ENCODE measurements around the gene PPP1R9A. TPM values are rescaled to one million over a fixed set of nuclear protein-coding genes. Genes with fewer than 3 reads are reported as not detected.

Gene PPP1R9A
- total RNA-seq, 4 donors from 2014 or later: 21.0 to 48.4 (median 31.6) TPM

DNA sequence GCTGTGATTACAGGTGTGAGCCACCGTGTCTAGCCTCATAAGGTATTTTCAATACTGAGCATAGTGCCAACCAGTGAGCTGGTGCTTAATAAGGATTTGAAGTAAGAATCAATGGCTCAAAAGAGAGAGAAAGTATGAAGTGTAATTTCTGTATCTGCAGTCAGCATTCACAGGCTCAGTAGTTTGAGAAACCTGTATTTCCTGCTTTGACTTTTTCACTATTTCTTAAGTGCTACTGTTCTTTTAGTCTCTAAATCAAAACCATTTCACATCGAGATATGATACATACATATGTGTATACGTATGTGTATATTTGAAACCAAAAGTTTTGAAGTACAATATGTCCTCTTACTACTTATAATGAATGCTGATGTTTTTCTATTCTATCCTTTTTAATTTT is 189.9 kb downstream of the PPP1R9A start:
- 93 to 100% methylated on average over 2 to 3 of the region's 3 CpGs for WGBS, 2 donors (ENCODE audit: low coverage in 1 of 2)
- Histone ChIP-seq H3K27me3 (no peaks in the 10 kb centered on the region), H3K36me3 (no peaks in the 10 kb centered on the region), H3K4me3 (no peak overlapping the region), H3K27ac (no peak overlapping the region), H3K9me3 (no peaks in the 10 kb centered on the region), H3K4me1 (peaks cover 0 to 12% (median 4%) of the 10 kb centered on the region in 3 donors)
- TF ChIP-seq POLR2A (IDR thresholded peaks at IDR 0.05): no peak
- TF ChIP-seq POLR2AphosphoS5 (IDR thresholded peaks at IDR 0.05): no peak
- TF ChIP-seq, protein P1, sequence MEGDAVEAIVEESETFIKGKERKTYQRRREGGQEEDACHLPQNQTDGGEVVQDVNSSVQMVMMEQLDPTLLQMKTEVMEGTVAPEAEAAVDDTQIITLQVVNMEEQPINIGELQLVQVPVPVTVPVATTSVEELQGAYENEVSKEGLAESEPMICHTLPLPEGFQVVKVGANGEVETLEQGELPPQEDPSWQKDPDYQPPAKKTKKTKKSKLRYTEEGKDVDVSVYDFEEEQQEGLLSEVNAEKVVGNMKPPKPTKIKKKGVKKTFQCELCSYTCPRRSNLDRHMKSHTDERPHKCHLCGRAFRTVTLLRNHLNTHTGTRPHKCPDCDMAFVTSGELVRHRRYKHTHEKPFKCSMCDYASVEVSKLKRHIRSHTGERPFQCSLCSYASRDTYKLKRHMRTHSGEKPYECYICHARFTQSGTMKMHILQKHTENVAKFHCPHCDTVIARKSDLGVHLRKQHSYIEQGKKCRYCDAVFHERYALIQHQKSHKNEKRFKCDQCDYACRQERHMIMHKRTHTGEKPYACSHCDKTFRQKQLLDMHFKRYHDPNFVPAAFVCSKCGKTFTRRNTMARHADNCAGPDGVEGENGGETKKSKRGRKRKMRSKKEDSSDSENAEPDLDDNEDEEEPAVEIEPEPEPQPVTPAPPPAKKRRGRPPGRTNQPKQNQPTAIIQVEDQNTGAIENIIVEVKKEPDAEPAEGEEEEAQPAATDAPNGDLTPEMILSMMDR (IDR thresholded peaks at IDR 0.05): no peak
- no peak for ATAC-seq

DNA sequence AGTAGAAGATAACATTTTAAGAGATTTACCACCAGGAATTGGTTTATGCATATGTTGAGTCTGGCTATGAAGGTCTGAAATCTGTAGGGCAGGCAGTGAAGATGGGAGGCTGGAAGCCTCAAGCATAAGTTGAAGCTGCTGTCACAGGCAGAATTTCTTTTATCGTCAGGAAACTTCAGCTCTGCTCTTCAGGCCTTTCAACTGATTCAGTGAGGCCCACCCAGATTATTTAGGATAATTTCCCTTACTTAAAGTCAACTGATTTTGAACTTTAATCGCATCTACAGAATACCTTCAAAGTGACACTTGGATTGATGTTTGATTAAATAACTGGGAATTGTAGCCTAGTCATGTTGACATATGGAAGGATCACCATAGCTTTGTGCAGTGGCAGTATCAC is 190.5 kb downstream of the PPP1R9A start:
- H3K4me3 ChIP-seq: no peak overlapping the region
- no peak overlapping the region for H3K27ac ChIP-seq
- TF ChIP-seq EP300 (IDR thresholded peaks at IDR 0.05) (no peak), POLR2AphosphoS5 (IDR thresholded peaks at IDR 0.05) (no peak), POLR2A (IDR thresholded peaks at IDR 0.05) (no peak)
- no peak for ATAC-seq
- WGBS, 2 donors (ENCODE audit: low coverage in 1 of 2): 90 to 100% methylated on average over 1 to 2 of the region's 2 CpGs
- H3K36me3 ChIP-seq: no peaks in the 10 kb centered on the region
- H3K9me3 ChIP-seq: no peaks in the 10 kb centered on the region
- no peaks in the 10 kb centered on the region for H3K27me3 ChIP-seq
- H3K4me1 ChIP-seq: peaks cover 0 to 8% (median 0%) of the 10 kb centered on the region in 3 donors

- 25 to 27% methylated on average over 1 of the region's 1 CpG for WGBS, 2 donors (ENCODE audit: low coverage in 1 of 2)
- TF ChIP-seq, protein P1 (IDR thresholded peaks at IDR 0.05): no peak
- TF ChIP-seq POLR2AphosphoS5 (IDR thresholded peaks at IDR 0.05) (no peak), EP300 (IDR thresholded peaks at IDR 0.05) (no peak), POLR2A (IDR thresholded peaks at IDR 0.05) (no peak)
- ATAC-seq: no peak
- Histone ChIP-seq H3K9me3 (no peaks in the 10 kb centered on the region), H3K4me3 (no peak overlapping the region), H3K27ac (no peak overlapping the region), H3K27me3 (no peaks in the 10 kb centered on the region), H3K4me1 (peaks cover 0 to 10% (median 0%) of the 10 kb centered on the region in 3 donors), H3K36me3 (no peaks in the 10 kb centered on the region)
Measured at GRCh38 chr7:95099106-95099505, 191.7 kb downstream of the PPP1R9A start.

GRCh38 chr7:95101422-95101821 is 194.0 kb downstream of the PPP1R9A start:
- Histone ChIP-seq H3K27ac (no peak overlapping the region), H3K4me1 (peaks cover 0 to 28% (median 3%) of the 10 kb centered on the region in 3 donors), H3K36me3 (no peaks in the 10 kb centered on the region), H3K4me3 (no peak overlapping the region), H3K27me3 (no peaks in the 10 kb centered on the region), H3K9me3 (no peaks in the 10 kb centered on the region)
- no peak for ATAC-seq
- WGBS, 2 donors (ENCODE audit: low coverage in 1 of 2): 91 to 96% methylated on average over 5 of the region's 5 CpGs
- TF ChIP-seq, protein P1 (IDR thresholded peaks at IDR 0.05): no peak
- TF ChIP-seq POLR2AphosphoS5 (IDR thresholded peaks at IDR 0.05): no peak
- TF ChIP-seq POLR2A (IDR thresholded peaks at IDR 0.05): no peak
- TF ChIP-seq EP300 (IDR thresholded peaks at IDR 0.05): no peak

DNA sequence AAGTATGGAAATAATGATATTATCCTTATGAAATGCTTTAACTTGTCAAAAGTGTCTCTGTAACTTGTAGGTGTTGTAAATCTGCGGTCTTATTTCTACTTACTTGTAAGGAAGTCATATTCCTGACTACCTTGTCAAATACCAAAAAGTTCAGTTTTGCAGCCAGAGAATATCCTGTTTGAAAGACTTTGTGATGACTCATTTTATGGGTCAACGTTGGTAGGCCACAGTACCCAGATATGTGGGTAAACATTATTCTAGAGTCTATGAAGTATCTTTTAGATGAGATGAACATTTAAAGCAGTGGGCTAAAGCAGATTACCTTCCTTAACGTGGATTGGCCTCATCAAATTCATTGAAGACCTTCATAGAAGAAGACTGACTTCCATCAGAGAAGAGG is 195.3 kb downstream of the PPP1R9A start:
- H3K36me3 ChIP-seq: no peaks in the 10 kb centered on the region
- no peak overlapping the region for H3K4me3 ChIP-seq
- no peaks in the 10 kb centered on the region for H3K27me3 ChIP-seq
- no peak for ATAC-seq
- no peak overlapping the region for H3K27ac ChIP-seq
- 61 to 65% methylated on average over 3 of the region's 3 CpGs for WGBS, 2 donors (ENCODE audit: low coverage in 1 of 2)
- TF ChIP-seq, protein P1 (IDR thresholded peaks at IDR 0.05): no peak
- TF ChIP-seq POLR2A (IDR thresholded peaks at IDR 0.05) (no peak), EP300 (IDR thresholded peaks at IDR 0.05) (no peak), POLR2AphosphoS5 (IDR thresholded peaks at IDR 0.05) (no peak)
- no peaks in the 10 kb centered on the region for H3K9me3 ChIP-seq
- H3K4me1 ChIP-seq: peaks cover 0 to 28% (median 3%) of the 10 kb centered on the region in 3 donors

Data from gastroesophageal sphincter (tissue), 4 donors.